Stomach smooth muscle (tissue), 2 donors: ENCODE results near the gene SLC41A1.
"Not testable (repeated sequence)": the region's sequence is repeated elsewhere in the genome, so short reads cannot be mapped to it uniquely, and the experiment has no call there.

Experiments used
- H3K27ac ChIP-seq: one replicate; pipeline ENCODE4 v1.7.0; 2013; ENCODE audit warnings: mild to moderate bottlenecking, low read length, inconsistent platforms
- H3K27me3 ChIP-seq, 2 donors: one replicate each; pipeline ENCODE4 v1.7.0; 2013; ENCODE audit warnings: low read length in 2 of 2; ENCODE audit not compliant: insufficient read depth in 2 of 2, control insufficient read depth in 1 of 2
- H3K36me3 ChIP-seq, 2 donors: one replicate each; pipeline ENCODE4 v1.7.0; 2013; ENCODE audit warnings: low read length in 2 of 2; ENCODE audit not compliant: control insufficient read depth in 2 of 2, insufficient read depth in 2 of 2
- H3K4me1 ChIP-seq: one replicate; pipeline ENCODE4 v1.7.0; 2013; ENCODE audit warnings: low read length; ENCODE audit not compliant: control insufficient read depth, insufficient read depth
- H3K4me3 ChIP-seq, 2 donors: one replicate each; pipeline ENCODE4 v1.7.0; 2013; ENCODE audit warnings: low read length in 2 of 2
- H3K9ac ChIP-seq, 2 donors: one replicate each; pipeline ENCODE4 v1.7.0; 2013; ENCODE audit warnings: low read length in 2 of 2, mild to moderate bottlenecking in 1 of 2
- H3K9me3 ChIP-seq, 2 donors: one replicate each; pipeline ENCODE4 v1.7.0; 2013; ENCODE audit warnings: low read length in 2 of 2; ENCODE audit not compliant: control insufficient read depth in 2 of 2
- donor health status: healthy.
- donor health status: Pancreatic carcinoma.

Gene SLC41A1

DNA sequence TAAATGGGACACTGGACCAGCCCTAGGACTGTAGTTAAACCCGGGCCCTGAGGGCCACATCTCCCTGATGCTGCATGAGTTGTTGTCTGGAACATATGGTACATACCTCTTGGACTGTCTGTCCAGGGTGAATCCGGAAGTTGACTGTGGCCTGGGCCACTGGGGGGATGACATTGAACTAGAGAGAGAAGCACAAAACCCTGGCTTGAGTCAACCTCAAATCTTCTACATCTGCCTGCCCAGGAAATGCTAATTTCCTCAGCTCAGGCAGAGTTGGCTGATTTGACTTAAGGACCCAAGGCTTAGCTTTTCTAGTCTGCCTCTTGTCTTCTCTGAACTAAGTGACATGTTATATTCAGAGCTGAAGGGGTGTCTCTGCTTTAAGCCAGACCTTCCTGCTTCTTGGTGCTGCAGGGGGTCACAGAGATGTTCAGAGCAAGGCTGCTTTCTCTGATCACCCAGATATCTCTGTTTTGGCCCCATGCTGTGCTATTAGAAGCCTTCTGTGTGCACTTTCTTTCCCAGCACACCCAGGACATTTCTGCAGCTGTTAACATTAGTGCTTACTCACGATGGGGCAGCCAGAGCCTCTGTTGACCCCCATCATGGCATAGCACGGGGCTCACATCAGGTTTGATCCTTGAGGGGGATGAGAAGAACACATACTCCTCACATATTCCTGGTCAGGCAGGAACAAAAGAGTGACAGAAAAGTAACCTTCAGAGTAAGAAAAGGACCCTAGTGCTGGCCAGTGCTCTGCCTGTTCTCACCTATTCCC lies 27.3 kb upstream of the SLC41A1 start:
- Histone ChIP-seq H3K9ac (no peak overlapping the region), H3K36me3 (no peaks in the 10 kb centered on the region), H3K27me3 (no peaks in the 10 kb centered on the region), H3K27ac (no peak overlapping the region), H3K9me3 (no peaks in the 10 kb centered on the region), H3K4me1 (peaks cover 2% of the 10 kb centered on the region), H3K4me3 (no peak overlapping the region)

DNA sequence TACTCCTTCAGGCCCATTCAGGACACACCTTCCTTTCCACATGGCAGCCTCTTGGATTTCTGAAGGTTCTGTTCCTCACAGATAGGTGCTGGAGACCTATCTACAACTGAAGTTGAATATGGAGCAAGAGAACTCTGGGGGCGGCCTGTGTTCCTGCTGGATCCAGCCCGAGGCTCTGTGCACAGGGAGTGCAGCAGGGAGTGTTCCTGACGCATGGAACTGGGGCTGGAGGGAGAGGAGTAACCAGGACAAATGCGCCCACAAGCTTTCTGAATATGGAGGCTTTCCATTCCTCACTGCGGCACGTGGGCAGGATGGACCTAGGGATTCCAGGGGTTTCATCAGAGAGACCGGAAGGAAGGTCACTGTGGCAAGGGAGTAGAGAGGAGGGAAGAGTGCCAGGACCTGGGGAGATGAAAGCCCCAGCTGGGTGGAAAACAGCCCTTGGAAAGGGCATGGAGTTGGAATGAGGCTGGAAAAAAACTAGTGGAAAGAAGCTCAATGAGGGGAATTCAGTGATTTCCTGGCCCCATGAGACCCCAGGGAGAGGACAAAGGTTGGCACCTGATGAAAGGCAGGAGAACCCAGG lies 24.5 kb upstream of the SLC41A1 start:
- no peak overlapping the region for H3K4me3 ChIP-seq
- no peaks in the 10 kb centered on the region for H3K36me3 ChIP-seq
- H3K27ac ChIP-seq, result no peak overlapping the region
- no peaks in the 10 kb centered on the region for H3K27me3 ChIP-seq
- no peak overlapping the region for H3K9ac ChIP-seq
- H3K9me3 ChIP-seq, result no peaks in the 10 kb centered on the region
- H3K4me1 ChIP-seq, result no peaks in the 10 kb centered on the region

DNA sequence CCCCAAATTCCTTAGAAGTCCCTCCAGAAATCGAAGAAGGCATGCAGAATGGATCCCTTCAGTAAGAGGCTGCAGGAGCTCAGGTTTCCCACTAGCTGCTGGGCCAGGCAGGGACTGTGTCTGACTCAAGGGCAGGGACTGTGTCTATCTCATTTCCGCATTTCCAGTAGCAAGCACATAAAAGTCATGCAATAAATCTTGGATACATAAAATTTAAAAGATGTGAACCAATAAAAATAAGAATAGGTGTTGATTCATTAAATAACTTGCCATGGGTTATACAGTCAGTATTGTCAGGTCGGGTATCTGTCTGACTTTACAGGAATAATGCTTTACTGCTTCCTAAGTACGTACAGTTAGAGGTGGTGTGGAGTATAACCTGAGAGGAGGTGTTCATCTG lies 21.8 kb upstream of the SLC41A1 start:
- Histone ChIP-seq H3K27ac (no peak overlapping the region), H3K4me3 (no peak overlapping the region), H3K4me1 (no peaks in the 10 kb centered on the region), H3K9me3 (no peaks in the 10 kb centered on the region), H3K36me3 (no peaks in the 10 kb centered on the region), H3K9ac (no peak overlapping the region), H3K27me3 (no peaks in the 10 kb centered on the region)

DNA sequence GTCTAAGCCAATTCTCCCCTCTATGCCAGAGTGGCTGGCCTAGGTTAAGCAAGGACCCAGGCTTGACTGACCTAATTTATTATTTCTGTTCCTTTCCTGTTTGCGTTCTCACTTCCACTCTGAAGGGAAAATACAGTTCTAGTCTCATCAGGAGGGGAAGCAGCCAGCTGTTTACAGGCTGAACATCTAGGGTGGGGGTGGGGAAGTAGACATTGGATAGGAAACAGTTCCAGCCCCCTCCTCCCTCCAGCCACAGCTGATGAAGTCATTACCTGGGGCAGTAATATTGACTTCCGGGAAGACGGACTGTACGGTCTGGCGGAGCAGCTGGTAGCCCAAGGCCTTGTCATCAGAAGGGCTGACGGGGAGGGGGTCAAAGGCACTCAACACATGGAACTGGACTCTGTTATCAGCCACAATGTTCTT lies 19.3 kb upstream of the SLC41A1 start:
- H3K4me3 ChIP-seq, result no peak overlapping the region
- H3K27ac ChIP-seq, result no peak overlapping the region
- H3K36me3 ChIP-seq, result no peaks in the 10 kb centered on the region
- H3K4me1 ChIP-seq, result no peaks in the 10 kb centered on the region
- H3K27me3 ChIP-seq, result no peaks in the 10 kb centered on the region
- no peak overlapping the region for H3K9ac ChIP-seq
- H3K9me3 ChIP-seq, result no peaks in the 10 kb centered on the region

DNA sequence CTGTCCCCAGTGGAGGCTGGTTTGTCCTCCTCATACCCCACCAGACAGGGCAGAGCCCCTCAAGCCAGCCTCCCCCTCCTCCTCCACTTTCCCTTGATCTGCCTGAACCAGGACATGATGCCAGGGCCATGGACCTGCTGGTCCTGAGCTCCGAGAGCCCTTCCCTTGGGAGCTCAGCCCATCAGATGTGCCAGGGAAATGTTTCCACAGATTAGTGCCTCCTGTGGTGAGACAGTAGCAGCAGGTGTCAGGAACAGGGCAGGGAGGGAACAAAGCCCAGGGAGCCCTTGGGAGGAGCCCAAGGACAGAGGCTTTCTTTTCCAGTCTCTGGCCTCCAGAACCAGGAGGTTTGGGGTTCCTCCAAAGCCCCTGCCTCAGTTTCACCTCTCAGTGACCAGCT lies 14.6 kb upstream of the SLC41A1 start:
- Histone ChIP-seq H3K27me3 (peaks cover 2 to 3% of the 10 kb centered on the region in 2 donors), H3K4me3 (no peak overlapping the region), H3K9ac (no peak overlapping the region), H3K4me1 (no peaks in the 10 kb centered on the region), H3K9me3 (no peaks in the 10 kb centered on the region), H3K27ac (no peak overlapping the region), H3K36me3 (no peaks in the 10 kb centered on the region)

DNA sequence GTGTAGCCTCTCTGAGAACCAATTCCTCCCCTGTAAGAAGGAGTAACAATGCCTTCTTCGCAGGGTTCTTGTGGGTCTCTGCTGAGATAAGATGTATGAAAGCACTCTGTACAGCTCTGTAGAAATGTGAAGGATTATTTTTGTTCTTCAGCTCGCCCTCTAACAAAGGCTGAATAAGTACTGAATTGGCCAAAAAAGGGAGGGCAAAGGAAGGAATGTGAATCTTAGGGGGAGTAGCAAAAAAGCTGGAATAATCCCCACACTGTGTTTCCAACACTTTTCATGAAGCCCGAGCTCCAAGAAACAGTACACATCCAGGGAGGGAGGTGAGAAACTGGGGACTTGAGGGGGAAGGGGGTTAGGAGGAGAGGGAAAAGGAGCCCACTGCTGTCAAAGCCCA lies 14.0 kb upstream of the SLC41A1 start:
- H3K4me3 ChIP-seq, result no peak overlapping the region
- no peak overlapping the region for H3K27ac ChIP-seq
- H3K36me3 ChIP-seq, result no peaks in the 10 kb centered on the region
- H3K27me3 ChIP-seq, result peaks cover 2 to 3% of the 10 kb centered on the region in 2 donors
- H3K9ac ChIP-seq, result no peak overlapping the region
- H3K4me1 ChIP-seq, result no peaks in the 10 kb centered on the region
- no peaks in the 10 kb centered on the region for H3K9me3 ChIP-seq

DNA sequence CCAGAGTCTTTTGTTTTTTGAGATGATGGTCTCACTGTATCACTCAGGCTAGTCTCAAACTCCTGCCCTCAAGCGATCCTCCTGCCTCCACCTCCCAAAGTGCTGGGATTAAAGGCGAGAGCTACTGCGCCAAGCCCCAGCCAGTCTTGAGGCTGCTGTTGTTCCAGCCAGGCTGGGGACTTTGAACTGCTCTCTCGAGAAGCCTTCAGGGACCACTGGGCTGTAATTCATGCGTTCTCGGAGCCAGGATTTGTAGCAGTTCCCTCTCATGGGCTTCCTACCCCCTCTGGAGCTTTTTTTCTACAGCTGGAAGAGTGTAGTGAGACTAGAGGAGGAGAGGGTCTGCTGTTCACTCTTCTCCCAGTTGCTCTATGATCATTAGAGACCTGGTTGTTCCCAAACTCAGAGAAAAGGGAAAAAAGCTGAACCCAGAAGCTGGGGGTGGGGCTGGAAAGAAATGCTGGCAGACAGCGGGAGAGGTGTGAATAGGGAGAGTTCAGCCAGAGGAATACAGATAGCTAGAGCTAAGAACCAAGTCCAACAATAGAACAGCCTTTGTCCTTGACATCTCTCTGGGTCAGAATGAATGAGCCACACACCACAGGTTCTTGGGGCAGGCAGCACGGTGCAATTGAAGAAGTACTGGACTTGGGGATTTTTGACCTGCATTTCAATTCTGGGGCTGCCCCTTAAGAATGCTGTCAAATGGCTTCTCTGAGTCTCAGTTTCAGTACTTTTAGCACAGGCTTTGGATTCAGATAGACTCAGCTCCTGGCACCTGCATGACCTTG lies 13.2 kb upstream of the SLC41A1 start:
- H3K27me3 ChIP-seq, result peaks cover 2 to 3% of the 10 kb centered on the region in 2 donors
- no peak overlapping the region for H3K4me3 ChIP-seq
- no peak overlapping the region for H3K9ac ChIP-seq
- H3K9me3 ChIP-seq, result no peaks in the 10 kb centered on the region
- no peaks in the 10 kb centered on the region for H3K4me1 ChIP-seq
- H3K36me3 ChIP-seq, result no peaks in the 10 kb centered on the region
- H3K27ac ChIP-seq, result no peak overlapping the region

DNA sequence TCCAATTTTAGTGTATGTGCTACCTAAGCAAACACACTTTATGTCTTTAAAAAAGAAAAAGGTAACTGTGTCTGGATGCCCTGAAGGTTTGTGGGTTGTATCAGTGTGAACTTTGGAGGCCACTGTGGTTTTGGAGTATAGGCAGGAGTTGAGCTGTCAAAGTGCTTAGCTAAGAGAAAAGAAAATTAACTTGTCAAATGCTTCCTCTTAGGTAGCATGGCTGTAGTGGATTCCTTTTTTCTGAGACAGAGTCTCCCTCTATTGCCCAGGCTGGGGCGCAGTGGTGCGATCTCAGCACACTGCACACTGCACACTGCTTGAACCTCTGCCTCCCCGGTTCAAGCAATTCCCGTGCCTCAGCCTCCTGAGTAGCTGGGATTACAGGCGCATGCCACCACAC lies 11.2 kb upstream of the SLC41A1 start:
- H3K4me3 ChIP-seq, result no peak overlapping the region

DNA sequence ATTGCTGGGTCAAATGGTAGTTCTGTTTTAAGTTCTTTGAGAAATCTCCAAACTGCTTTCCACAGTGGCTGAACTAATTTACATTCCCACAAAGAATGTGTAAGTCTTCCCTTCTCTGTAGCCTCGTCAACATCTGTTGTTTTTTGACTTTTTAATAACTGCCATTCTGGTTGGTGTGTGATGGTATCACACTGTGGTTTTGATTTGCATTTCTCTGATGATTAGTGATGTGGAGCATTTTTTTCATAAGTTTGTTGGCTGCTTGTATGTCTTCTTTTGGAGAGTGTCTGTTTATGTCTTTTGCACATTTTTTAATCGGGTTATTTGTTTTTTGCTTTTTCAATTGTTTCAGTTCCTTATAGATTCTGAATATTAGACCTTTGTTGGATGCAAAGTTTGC lies 10.3 kb upstream of the SLC41A1 start:
- not testable (repeated sequence) for H3K4me1 ChIP-seq, H3K27me3 ChIP-seq, H3K27ac ChIP-seq, H3K4me3 ChIP-seq, H3K9me3 ChIP-seq, H3K9ac ChIP-seq, H3K36me3 ChIP-seq

More for the DNA sequence above, 11.2 kb upstream of the SLC41A1 start:
- H3K9ac ChIP-seq, result no peak overlapping the region
- H3K27me3 ChIP-seq, result peaks cover 2 to 3% of the 10 kb centered on the region in 2 donors
- H3K36me3 ChIP-seq, result no peaks in the 10 kb centered on the region
- H3K9me3 ChIP-seq, result no peaks in the 10 kb centered on the region
- H3K4me1 ChIP-seq, result no peaks in the 10 kb centered on the region
- H3K27ac ChIP-seq, result no peak overlapping the region

DNA sequence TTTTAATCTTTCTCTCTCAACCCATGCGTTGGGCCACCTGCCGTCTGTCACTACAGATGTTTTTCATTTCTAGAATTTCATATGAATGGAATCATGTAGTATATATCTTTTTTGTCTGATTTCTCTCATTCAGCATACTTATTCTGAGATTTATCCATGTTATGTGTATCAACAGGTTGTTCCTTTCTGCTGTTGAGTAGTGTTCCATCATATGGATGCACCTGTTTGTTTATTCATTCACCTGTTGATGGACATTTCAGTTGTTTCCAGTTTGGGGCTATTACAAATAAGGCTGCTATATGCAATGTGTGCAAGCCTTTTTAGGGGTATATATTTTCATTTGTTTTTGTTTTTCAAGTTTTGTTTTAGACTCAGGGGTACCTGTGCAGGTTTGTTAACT lies 9.4 kb upstream of the SLC41A1 start:
- Histone ChIP-seq H3K36me3 (no peaks in the 10 kb centered on the region), H3K9ac (no peak overlapping the region), H3K27me3 (peaks cover 2 to 3% of the 10 kb centered on the region in 2 donors), H3K4me1 (no peaks in the 10 kb centered on the region), H3K9me3 (no peaks in the 10 kb centered on the region), H3K27ac (no peak overlapping the region), H3K4me3 (no peak overlapping the region)
